ENCODE data around the gene SLC22A23.

SLC22A23 gene

DNA sequence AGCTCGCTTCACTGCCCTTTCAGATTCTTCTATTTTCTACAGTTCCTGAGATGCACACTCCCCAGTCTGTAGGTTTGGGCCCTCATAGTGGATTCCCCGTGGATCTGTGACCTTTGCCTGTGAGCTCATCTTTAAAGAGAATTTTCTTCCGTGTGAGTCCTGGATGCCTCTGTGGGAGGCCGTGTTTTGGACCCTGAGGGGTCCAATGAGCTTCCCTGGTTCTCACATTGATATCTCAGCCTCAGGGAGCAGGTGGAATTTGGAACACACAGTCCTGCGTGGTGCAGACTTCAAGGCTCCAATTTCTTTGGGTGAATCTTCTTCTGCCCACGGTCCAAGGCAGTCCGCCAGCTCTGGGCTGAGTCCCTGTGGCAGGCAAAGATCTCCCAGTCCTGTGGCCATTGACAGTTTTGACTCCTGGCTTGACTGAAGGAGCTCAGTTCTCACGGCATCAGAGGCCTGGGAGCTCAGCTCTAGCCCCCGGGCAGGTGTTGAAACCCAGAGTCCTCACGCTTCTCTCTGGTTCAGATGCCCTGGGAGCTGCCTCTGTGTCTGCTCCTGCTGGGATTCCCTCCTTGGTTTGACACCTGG lies 137.1 kb downstream of the SLC22A23 start:
- Histone ChIP-seq H3K27me3 (ENCODE audit: control insufficient read depth, insufficient read depth, low read length) (no peaks in the 10 kb centered on the region), H3K36me3 (ENCODE audit: control insufficient read depth, low read depth, low read length) (no peaks in the 10 kb centered on the region), H3K4me3 (ENCODE audit: low read length) (no peak overlapping the region), H3K4me1 (ENCODE audit: control insufficient read depth, low read depth, low read length) (no peaks in the 10 kb centered on the region), H3K9me3 (ENCODE audit: control insufficient read depth, low read depth, low read length) (no peaks in the 10 kb centered on the region), H3K27ac (ENCODE audit: low read length) (no peak overlapping the region), H3K9ac (ENCODE audit: low read length) (no peak overlapping the region)

DNA sequence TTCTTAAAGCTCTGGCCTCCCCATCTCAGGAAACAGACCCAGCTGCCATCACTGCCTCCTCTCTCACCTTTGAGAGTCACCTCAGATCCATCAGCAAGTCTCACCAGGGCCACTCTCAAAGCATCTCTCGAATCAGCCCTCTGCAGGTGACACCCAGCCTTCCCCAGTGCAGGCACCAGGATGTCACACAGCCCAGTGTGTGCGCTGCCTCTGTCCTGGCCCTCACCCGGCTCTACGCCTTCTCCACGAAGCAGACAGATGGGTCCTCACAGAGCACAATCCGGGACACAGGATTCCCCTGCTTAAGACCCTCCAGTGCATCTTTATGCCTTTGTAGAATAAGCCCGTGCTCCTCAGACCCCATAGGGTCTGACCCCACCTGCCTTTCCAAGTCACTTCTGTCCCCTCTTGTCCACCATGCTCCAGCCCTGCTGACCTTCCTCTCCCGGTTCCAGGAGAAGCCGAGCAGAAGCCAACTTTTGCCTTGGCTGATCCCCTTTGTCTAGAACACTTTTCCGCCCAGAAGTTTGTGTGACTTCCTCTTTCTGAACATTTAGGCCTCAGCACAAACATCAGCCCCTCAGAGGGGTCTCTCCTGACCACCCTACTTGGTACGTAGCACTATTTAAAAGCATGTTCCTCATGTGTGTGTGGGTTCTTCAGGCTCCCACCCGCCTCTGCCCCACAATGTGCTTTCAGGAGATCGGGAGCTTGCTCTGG lies 137.9 kb downstream of the SLC22A23 start:
- Histone ChIP-seq H3K4me3 (ENCODE audit: low read length) (no peak overlapping the region), H3K9me3 (ENCODE audit: control insufficient read depth, low read depth, low read length) (no peaks in the 10 kb centered on the region), H3K4me1 (ENCODE audit: control insufficient read depth, low read depth, low read length) (no peaks in the 10 kb centered on the region), H3K36me3 (ENCODE audit: control insufficient read depth, low read depth, low read length) (no peaks in the 10 kb centered on the region), H3K9ac (ENCODE audit: low read length) (no peak overlapping the region), H3K27ac (ENCODE audit: low read length) (no peak overlapping the region), H3K27me3 (ENCODE audit: control insufficient read depth, insufficient read depth, low read length) (no peaks in the 10 kb centered on the region)

DNA sequence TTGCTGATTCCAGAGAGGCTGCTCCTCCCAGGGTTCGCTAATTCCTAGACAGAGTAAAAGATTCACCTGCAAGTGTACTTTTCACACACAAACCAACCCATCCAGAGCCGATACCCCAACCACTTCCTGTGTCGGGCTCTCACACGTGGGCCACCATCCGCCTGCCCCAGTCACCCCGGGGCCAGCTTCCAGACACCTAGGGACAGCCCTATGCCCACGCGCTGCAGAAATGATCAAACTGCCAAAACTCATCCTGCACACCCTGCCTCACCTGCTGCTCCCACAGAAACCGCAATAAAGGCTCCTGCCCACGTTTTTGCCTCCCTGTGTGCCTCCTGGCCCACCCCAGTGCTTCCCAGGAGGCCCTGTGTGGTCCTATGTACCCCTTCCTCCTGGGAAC lies 138.6 kb downstream of the SLC22A23 start:
- Histone ChIP-seq H3K9me3 (ENCODE audit: control insufficient read depth, low read depth, low read length) (no peaks in the 10 kb centered on the region), H3K36me3 (ENCODE audit: control insufficient read depth, low read depth, low read length) (no peaks in the 10 kb centered on the region), H3K4me3 (ENCODE audit: low read length) (no peak overlapping the region), H3K4me1 (ENCODE audit: control insufficient read depth, low read depth, low read length) (no peaks in the 10 kb centered on the region), H3K27ac (ENCODE audit: low read length) (no peak overlapping the region), H3K9ac (ENCODE audit: low read length) (no peak overlapping the region), H3K27me3 (ENCODE audit: control insufficient read depth, insufficient read depth, low read length) (no peaks in the 10 kb centered on the region)

DNA sequence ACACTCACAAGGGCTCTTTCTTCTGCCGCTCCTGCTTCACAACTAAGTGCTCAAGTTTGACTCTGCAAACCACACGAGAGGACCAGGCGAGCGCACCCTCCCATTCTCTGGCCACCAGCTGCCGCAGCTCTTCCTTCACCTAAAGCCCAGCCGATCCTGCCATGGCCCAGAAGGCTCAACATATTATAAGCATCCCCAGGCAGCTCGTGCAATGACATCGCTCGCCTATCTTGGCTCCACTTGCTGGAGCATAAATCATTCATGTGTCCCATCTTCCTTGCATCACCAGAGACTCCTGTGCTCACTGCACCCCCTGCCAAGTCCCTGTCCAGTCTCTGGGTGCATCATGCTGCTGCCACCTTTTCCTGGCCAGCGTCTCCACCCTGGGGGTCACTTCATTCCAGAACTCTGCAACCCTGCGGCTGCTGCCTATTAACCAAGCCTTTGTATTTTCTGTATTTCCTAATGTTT lies 139.1 kb downstream of the SLC22A23 start:
- Histone ChIP-seq H3K27me3 (ENCODE audit: control insufficient read depth, insufficient read depth, low read length) (no peaks in the 10 kb centered on the region), H3K27ac (ENCODE audit: low read length) (no peak overlapping the region), H3K4me3 (ENCODE audit: low read length) (no peak overlapping the region), H3K9ac (ENCODE audit: low read length) (no peak overlapping the region), H3K4me1 (ENCODE audit: control insufficient read depth, low read depth, low read length) (no peaks in the 10 kb centered on the region), H3K36me3 (ENCODE audit: control insufficient read depth, low read depth, low read length) (no peaks in the 10 kb centered on the region), H3K9me3 (ENCODE audit: control insufficient read depth, low read depth, low read length) (no peaks in the 10 kb centered on the region)

DNA sequence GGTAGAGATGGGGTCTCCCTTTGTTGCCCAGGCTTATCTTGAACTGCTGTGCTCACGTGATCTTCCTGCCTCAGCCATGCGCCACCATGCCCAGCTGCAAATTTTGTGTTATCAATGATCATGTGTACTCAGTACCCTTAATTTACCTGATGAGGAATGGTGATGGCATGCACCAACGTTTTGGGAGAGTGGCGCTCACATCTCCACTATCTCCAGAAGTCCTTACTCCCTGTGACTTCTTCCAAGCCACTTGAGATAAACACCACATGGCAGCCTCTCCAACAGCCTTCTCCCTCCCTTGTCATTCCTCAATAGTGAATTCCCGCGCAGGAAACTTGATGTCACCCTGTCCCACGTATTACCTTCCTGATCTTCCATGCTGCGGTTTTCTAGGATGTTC lies 140.0 kb downstream of the SLC22A23 start:
- Histone ChIP-seq H3K27me3 (ENCODE audit: control insufficient read depth, insufficient read depth, low read length) (no peaks in the 10 kb centered on the region), H3K4me1 (ENCODE audit: control insufficient read depth, low read depth, low read length) (no peaks in the 10 kb centered on the region), H3K27ac (ENCODE audit: low read length) (no peak overlapping the region), H3K9ac (ENCODE audit: low read length) (no peak overlapping the region), H3K36me3 (ENCODE audit: control insufficient read depth, low read depth, low read length) (no peaks in the 10 kb centered on the region), H3K4me3 (ENCODE audit: low read length) (no peak overlapping the region), H3K9me3 (ENCODE audit: control insufficient read depth, low read depth, low read length) (no peaks in the 10 kb centered on the region)

DNA sequence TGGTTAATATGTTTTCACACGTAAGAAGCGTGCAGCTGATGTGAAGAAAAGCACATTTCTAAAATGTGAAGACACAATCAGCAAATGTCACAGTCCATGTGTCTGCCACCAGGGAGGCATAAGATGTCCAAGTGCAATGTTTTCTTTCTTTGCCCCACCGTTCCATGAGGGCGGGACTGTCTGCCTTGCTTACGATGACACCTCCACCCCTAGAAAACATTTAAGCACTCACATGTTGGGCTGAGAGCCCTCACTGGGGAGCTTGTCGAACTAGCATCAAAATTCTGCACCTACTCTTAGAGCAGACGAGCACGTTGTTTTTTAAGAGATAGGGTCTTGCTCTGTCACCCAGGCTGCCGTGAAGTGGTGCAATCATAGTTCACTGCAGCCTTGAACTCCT lies 140.5 kb downstream of the SLC22A23 start:
- no peaks in the 10 kb centered on the region for H3K27me3 ChIP-seq (ENCODE audit: control insufficient read depth, insufficient read depth, low read length)
- no peak overlapping the region for H3K4me3 ChIP-seq (ENCODE audit: low read length)
- H3K36me3 ChIP-seq (ENCODE audit: control insufficient read depth, low read depth, low read length): no peaks in the 10 kb centered on the region
- no peaks in the 10 kb centered on the region for H3K4me1 ChIP-seq (ENCODE audit: control insufficient read depth, low read depth, low read length)
- H3K9ac ChIP-seq (ENCODE audit: low read length): no peak overlapping the region
- H3K9me3 ChIP-seq (ENCODE audit: control insufficient read depth, low read depth, low read length): no peaks in the 10 kb centered on the region
- no peak overlapping the region for H3K27ac ChIP-seq (ENCODE audit: low read length)

DNA sequence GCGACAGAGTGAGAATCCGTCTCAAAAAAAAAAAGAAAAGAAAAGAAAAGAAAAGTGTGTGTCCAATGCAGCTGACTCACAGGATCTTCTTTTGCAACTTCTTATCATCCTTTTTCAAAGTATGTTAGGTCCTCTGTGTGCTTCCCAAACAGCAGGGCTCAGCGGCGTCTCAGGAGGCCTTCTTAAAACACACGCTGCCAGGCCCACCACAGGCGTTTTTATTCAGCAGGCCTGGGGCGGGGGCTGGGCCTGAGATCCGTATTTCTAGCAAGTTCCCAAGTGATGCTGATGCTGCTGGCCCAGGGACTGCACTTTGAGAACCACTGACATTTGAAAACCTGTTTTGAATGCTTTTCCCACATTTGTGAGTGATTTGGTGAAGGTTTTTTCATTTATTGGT lies 141.0 kb downstream of the SLC22A23 start:
- Histone ChIP-seq H3K4me1 (ENCODE audit: control insufficient read depth, low read depth, low read length) (no peaks in the 10 kb centered on the region), H3K4me3 (ENCODE audit: low read length) (no peak overlapping the region), H3K9me3 (ENCODE audit: control insufficient read depth, low read depth, low read length) (no peaks in the 10 kb centered on the region), H3K36me3 (ENCODE audit: control insufficient read depth, low read depth, low read length) (no peaks in the 10 kb centered on the region), H3K27me3 (ENCODE audit: control insufficient read depth, insufficient read depth, low read length) (no peaks in the 10 kb centered on the region), H3K27ac (ENCODE audit: low read length) (no peak overlapping the region), H3K9ac (ENCODE audit: low read length) (no peak overlapping the region)

DNA sequence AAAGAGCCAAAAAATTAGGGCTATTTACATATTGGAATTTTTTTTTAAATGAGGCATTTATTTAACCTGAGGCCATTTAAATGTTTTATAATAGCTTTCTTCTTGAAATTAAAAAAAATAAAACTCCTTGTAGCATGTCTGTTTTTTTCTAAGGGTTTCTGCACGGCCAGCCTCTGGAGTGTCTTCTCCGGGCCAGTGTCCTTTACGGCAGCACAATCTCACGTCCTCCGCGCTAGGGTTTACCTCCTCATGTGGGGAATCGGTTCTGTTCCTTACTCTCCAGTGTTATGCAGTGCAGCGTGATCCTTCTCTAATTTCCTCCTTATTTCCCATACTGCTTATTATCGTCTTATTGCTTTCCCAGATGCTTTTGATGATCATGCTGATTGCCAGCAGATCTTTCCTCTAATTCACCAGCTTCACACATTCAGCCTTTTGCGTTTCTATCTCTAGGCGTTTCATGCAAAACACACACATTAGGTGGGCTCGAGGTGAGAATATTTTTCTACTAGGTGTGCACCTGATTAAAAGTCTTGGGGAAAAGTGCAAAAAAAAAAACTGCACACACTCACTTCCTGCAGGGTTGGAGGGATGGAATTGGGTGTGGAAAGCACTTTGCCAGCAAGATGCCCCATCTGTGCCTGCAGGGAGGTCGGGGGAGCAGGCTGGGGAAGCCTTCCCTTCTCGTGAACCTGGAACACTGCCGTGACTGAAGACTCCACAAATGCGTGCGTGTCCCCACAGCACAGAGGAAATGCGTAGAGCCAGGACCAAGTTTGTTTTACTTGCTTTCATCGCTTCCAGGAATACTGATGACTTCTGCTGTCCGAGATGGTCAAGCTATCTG lies 142.0 kb downstream of the SLC22A23 start:
- H3K27ac ChIP-seq (ENCODE audit: low read length): no peak overlapping the region
- no peaks in the 10 kb centered on the region for H3K36me3 ChIP-seq (ENCODE audit: control insufficient read depth, low read depth, low read length)
- no peak overlapping the region for H3K9ac ChIP-seq (ENCODE audit: low read length)
- no peak overlapping the region for H3K4me3 ChIP-seq (ENCODE audit: low read length)
- no peaks in the 10 kb centered on the region for H3K27me3 ChIP-seq (ENCODE audit: control insufficient read depth, insufficient read depth, low read length)
- no peaks in the 10 kb centered on the region for H3K4me1 ChIP-seq (ENCODE audit: control insufficient read depth, low read depth, low read length)
- H3K9me3 ChIP-seq (ENCODE audit: control insufficient read depth, low read depth, low read length): no peaks in the 10 kb centered on the region

DNA sequence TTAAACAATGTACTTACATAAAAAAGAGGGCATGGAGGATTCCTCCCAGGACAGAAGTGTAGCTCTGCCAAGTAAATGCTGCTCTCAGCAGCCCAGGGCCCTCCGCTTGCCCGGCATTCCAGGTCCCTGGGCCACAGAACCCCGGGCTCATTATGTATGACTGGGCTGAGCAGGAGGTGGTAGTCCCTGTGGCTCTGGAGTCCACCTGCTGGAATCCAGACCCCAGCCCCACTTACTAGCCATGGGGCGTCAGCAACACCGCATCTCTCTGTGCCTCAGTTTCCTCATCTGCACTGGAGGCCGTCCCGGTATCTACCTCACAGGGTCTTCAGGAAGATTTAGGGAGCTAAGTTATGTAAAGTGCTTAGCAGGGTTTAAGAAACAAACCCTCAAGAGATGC lies 142.7 kb downstream of the SLC22A23 start:
- Histone ChIP-seq H3K4me3 (ENCODE audit: low read length) (no peak overlapping the region), H3K27me3 (ENCODE audit: control insufficient read depth, insufficient read depth, low read length) (no peaks in the 10 kb centered on the region), H3K9me3 (ENCODE audit: control insufficient read depth, low read depth, low read length) (no peaks in the 10 kb centered on the region), H3K36me3 (ENCODE audit: control insufficient read depth, low read depth, low read length) (no peaks in the 10 kb centered on the region), H3K9ac (ENCODE audit: low read length) (no peak overlapping the region), H3K27ac (ENCODE audit: low read length) (no peak overlapping the region), H3K4me1 (ENCODE audit: control insufficient read depth, low read depth, low read length) (no peaks in the 10 kb centered on the region)

DNA sequence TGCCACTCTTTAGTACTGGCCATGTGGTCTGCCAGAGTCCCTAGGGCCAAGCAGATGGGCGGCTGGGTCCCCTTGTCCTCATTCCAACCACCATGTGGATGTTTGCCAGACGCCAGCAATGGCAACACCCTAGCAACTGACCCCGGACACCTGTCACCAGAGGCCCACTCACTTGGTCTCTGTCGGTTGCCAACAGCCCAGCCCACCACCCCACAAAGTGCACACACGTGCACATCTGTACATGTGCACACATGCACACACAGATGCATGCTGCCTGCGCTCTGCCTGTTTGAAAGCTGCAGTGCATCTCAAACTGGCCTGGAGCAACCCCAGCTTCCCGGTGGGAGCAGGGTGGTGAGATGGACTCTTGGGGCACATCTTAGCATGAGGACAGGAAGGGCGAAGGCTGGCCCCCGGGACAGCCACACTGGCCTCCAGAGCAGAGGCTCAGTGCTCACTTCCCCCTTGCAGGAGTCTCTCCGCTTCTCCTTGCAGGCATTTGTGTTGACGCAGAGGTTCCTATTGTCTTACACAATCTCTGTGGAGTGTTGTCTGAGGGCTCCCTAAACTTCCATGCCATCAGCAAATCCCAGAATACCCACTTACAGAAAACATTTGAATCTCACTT lies 144.1 kb downstream of the SLC22A23 start:
- Histone ChIP-seq H3K9ac (ENCODE audit: low read length) (no peak overlapping the region), H3K36me3 (ENCODE audit: control insufficient read depth, low read depth, low read length) (no peaks in the 10 kb centered on the region), H3K27me3 (ENCODE audit: control insufficient read depth, insufficient read depth, low read length) (no peaks in the 10 kb centered on the region), H3K4me1 (ENCODE audit: control insufficient read depth, low read depth, low read length) (no peaks in the 10 kb centered on the region), H3K4me3 (ENCODE audit: low read length) (no peak overlapping the region), H3K27ac (ENCODE audit: low read length) (no peak overlapping the region), H3K9me3 (ENCODE audit: control insufficient read depth, low read depth, low read length) (no peaks in the 10 kb centered on the region)

DNA sequence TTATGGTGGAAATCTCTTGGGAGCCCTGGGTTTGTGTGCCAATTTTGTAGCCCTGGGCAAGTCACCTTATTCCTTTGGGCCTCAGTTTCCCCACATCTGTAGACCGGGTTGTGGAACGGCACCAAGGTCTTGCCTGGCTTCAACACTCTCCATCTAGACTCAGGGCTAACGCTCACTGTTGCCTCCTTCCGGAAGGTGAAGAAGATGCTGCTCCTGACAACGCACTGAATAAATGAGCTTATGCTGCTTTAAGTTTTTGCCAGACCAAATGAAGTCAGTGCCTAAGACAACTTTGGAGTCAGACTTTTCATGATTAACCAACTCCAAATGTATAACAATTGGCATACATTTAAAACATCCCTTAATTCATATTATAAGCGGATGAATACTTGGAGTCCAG lies 145.0 kb downstream of the SLC22A23 start:
- H3K27me3 ChIP-seq (ENCODE audit: control insufficient read depth, insufficient read depth, low read length): no peaks in the 10 kb centered on the region
- H3K4me1 ChIP-seq (ENCODE audit: control insufficient read depth, low read depth, low read length): no peaks in the 10 kb centered on the region
- H3K4me3 ChIP-seq (ENCODE audit: low read length): no peak overlapping the region
- no peak overlapping the region for H3K9ac ChIP-seq (ENCODE audit: low read length)
- H3K9me3 ChIP-seq (ENCODE audit: control insufficient read depth, low read depth, low read length): no peaks in the 10 kb centered on the region
- no peaks in the 10 kb centered on the region for H3K36me3 ChIP-seq (ENCODE audit: control insufficient read depth, low read depth, low read length)
- H3K27ac ChIP-seq (ENCODE audit: low read length): no peak overlapping the region

Measured in iPS-18a (cell line).